Epidermal melanocyte (primary cell): Measurements from ENCODE around the gene CHRNA10.
A peak's percentile ranks its signal among the peaks of the same experiment; 100 is the strongest.
"Not testable (repeated sequence)": the region's sequence is repeated elsewhere in the genome, so short reads cannot be mapped to it uniquely, and the experiment has no call there.

Experiments used
- DNase-seq: peaks from one replicate; pipeline ENCODE4 v3.0.0; 2011; ENCODE audit warnings: low spot score; ENCODE audit not compliant: insufficient read length

The CHRNA10 gene

DNA sequence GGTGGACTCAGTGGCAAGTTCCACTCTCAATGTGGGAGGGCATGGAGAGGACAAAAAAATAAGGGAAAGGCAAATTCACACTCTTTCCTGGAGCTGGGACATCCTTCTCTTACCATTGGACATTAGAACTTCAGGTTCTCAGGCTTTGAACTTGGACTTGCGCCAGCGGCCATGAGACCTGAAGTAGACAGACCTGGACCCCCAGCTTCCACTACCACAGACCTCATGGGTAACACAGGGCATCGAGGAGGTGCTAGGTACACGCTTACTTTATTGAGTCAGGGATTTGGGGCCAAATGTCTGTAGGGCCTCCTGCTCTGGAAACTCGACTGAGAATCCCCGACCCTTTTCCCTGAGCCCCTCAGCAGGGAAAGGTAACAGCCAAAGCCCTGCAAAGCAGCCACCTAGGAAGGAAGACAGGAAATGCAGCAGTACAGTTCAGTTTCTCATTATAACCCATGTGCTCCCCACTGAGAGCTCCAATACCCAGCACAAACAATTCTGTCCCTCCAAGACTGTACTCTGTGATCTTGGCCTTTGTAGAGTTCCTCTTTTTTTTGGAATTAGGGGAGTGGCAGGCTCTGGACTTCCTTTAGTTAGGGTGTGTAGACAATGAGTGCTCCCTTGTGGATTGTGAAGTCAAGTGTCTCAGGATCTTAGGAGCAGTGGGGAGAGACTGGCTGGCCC is 5.7 kb downstream of the CHRNA10 start:
- DNase-seq = no peak

DNA sequence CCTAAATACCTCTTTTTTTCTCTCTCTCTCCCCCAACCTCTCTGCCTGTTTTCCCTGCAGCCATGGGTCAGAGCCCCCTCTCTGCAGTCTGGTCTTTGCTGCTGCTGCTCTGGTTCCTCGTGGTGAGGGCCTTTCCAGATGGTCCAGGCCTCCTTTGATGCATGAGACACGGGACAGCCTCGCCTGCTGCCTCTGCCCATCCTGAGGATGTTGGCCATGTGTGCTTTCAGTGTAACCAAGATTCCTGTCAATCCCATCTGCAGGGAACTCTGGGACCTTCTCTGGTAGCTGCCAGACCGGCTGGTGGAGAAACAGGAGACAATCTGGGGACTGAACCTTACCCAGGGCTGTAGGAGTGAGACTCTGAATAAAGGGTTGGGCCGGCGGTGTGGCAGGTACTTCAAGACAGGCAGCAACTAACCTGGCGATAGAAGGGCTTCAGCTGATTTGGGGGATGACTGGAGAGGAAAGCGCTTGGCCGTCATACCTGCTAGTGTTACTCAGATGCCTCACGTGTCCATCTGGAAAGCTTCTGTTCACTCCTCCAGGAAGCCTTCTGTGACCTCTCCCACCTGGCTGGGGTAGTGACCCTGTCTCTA is 7.1 kb downstream of the CHRNA10 start:
- no peak for DNase-seq

DNA sequence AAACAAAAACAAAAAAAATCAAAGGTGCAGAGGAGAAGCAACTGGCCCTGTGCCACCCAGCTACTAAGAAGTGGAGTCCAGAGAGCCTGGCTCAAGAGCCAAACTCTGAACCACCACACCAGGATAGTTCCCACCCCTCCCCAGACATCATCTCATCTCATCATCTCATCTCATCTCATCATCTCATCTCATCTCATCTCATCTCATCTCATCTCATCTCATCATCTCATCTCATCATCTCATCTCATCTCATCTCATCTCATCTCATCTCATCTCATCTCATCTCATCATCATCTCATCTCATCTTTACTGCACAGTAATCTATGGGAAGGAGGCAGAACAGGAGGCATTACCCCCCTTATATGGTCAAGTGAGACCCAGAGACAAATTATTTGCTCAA is 8.3 kb downstream of the CHRNA10 start:
- DNase-seq = no peak

DNA sequence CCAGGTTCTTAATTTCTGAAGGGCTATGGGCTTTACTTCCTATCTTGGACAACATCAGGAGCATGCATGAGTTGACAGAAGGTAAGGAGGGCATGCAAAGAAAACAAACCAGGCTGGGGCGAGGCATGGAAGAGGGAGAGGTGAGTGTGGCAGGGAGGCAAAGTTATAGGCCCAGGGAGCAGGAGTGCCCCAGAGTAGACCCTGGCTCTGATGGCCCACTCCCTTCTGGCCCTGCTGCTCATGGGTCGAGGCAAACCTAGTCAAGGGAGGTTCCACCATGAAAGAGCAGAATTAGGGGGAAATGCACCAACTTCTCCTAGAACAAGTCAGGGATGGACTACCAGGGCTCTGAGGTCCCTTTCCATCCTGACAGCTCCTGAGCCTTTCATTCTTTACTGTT is 10.2 kb downstream of the CHRNA10 start:
- DNase-seq = no peak

DNA sequence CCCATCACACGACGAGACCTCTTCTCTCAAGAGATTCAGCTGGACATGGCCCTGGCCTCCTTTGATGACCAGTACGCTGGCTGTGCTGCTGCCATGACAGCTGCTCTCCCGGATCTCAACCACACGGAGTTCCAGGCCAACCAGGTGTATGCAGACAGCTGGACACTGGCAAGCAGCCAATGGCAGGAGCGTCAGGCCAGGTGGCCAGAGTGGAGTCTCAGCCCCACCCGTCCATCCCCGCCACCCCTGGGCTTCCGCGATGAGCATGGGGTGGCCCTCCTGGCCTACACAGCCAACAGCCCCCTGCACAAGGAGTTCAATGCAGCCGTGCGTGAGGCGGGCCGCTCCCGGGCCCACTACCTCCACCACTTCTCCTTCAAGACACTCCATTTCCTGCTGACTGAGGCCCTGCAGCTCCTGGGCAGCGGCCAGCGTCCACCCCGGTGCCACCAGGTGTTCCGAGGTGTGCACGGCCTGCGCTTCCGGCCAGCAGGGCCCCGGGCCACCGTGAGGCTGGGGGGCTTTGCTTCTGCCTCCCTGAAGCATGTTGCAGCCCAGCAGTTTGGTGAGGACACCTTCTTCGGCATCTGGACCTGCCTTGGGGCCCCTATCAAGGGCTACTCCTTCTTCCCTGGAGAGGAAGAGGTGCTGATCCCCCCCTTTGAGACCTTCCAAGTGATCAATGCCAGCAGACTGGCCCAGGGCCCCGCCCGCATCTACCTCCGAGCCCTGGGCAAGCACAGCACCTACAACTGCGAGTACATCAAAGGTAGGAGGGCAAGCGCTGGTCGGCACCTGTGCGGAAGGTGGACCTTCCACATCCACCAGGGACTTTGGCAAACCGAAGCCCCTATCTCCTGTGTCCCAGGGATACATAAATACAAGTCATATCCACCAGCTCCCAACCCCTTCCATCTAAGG is 11.3 kb downstream of the CHRNA10 start:
- DNase-seq = no peak

DNA sequence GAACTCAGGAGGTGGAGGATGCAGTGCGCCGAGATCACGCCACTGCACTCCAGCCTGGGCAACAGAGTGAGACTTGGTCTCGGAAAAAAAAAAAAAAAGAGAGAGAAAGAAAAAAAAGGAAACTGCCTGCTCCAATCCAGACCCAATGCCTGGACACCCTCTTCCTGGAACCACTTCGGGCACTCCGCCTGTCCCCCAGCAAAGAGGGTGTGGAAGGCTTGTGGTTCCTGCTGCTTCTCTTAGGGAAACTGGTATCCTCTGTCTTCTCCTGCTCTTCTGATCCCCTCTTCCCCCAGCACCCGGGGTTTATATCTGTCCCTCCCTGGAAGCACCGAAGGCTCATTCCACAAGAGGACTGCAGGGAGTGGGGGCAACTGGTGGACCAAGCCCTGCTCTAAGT is 12.9 kb downstream of the CHRNA10 start:
- no peak for DNase-seq

DNA sequence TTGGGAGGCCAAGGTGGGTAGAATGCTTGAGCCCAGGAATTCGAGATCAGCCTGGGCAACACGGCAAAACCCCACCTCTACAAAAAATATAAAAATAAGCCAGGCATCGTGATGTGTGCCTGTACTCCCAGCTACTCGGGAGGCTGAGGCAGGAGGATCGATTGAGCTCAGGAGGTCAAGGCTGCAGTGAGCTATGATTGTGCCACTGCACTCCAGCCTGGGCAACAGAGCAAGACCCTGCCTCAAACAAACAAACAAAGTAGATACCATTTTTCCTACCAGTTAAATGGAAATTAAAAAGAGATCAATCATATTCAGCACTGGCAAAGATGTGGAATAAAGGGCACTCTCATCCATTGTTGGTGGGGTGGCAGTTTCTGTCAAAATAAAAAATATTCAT is 13.9 kb downstream of the CHRNA10 start:
- not testable (repeated sequence) for DNase-seq

DNA sequence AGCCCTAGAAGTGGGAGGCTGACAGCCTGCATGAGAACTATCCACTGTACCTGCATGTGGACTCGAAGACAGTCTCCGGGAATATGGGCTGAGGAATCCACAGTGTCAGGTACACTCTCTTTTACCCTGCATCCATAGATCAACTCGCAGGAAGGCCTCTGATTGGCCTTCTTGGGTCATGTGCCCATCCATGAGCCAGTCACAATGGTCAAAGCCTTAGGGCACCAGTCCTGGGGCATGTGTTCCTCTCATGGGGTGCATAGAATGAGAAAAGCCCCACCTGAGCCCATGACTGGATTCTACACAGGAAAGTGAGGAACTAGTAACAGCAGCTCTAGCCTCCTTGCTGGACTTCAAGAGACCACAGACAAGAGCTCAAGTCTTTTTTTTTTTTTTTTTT is 15.6 kb downstream of the CHRNA10 start:
- no peak for DNase-seq

DNA sequence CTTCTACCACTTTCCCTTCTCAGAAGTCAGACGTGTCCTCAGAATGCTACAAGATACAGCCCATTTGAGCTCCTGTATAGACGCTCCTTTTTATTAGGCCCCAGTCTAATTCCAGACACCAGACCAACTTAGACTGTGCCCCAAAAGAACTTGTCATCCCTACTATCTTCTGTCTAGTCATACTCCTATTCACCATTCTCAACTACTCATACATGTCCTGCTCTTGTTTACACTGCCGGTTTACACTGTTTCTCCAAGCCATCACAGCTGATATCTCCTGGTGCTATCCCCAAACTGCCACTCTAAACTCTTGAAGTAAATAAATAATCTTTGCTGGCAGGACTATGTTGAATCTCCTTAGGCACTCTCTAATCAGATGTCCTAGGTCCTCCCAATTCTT is 18.7 kb downstream of the CHRNA10 start:
- not testable (repeated sequence) for DNase-seq

DNA sequence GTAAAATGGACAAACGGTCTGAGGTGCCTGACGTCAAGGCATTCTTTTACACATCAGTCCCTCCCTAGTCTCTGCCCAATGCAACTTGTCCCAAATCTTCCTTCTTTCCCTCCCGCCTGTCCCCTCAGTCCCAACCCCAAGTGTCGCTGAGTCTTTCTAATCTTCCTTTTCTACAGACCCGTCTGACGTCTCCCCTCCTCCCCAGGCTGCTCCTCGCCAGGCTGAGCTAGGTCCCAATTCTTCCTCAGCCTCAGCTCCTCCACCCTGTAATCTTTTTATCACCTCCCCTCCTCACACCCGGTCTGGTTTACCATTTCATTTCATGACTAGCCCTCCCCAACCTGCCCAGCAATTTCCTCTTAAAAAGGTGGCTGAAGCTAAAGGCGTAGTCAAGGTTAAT is 21.8 kb downstream of the CHRNA10 start:
- not testable (repeated sequence) for DNase-seq

DNA sequence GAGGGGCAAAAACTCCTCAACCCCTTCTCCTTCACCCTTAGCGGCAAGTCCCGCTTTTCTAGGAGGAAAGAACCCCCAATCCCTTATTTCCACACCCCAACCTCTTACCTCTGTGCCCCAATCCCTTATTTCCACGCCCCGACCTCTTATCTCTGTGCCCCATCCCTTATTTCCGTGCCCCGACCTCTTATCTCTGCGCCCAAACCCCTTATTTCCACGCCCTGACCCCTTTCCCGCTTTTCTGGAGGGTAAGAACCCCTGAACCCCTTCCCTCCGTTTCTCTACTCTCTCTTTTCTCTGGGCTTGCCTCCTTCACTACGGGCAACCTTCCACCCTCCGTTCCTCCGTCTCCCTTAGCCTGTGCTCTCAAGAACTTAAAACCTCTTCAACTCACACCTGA is 22.3 kb downstream of the CHRNA10 start:
- not testable (repeated sequence) for DNase-seq

DNA sequence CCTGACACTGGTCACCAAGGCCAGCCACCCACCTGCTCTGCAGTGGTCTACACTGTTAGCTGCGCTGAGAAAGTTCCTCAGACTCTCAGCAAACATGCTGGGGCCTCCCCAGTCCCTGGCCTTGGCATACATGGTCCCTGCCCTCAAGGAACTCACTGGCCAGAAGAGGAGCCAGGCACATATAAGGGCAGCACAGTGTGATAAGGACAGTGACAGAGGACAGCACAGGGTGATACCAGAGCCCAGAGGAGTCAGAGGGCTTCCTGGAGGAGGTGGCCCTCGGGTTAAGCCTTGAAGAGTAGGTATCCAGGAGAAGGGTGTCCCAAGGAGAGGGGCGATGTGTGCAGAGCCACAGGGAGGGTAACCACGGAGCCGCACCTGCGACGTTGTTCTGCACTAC is 25.6 kb downstream of the CHRNA10 start:
- DNase-seq = no peak

DNA sequence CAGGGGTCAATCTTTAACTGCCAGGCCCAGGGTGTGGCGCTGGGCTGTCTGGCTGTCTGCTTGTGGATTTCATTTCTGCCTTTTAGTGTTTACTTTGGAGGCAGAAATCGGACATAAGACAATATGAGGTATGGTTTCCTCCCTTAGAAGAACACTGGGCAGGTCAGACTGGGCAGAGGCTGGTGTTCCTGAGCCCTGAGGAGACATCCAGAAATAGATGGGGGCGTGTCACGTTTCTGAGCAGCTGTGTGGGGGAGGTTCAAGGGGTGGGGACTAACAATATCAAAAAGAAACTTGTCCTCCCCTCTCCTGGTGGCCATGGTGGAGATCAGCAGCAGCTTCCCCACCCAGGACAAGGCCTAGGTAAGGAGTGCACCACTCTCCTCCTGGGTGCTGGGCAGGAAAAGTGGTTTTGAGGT is 26.4 kb downstream of the CHRNA10 start, which contains the start of gene ART1:
TSS of gene ART1 (plus strand) at position 312 of the 419 bp plus-strand sequence. CDS start 14,086 bp downstream, outside the sequence.
- DNase-seq = no peak

DNA sequence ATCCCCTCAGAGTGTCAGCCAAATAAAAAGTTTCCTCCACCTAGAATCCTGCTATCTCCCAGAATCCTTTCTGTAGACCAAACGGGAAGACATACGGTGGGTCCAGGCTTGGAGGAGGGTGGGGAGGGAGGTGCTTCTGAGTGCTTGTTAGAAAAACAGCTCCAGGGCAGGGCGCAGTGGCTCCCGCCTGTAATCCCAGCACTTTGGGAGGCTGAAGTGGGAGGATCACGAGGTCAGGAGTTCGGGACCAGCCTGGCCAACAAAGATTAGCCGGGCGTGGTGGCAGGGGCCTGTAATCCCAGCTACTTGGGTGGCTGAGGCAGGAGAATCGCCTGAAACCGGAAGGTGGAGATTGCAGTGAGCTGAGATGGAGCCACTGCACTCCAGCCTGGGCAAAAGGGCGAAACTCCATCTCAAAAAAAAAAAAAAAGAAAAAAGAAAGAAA is 28.1 kb downstream of the CHRNA10 start:
- not testable (repeated sequence) for DNase-seq

DNA sequence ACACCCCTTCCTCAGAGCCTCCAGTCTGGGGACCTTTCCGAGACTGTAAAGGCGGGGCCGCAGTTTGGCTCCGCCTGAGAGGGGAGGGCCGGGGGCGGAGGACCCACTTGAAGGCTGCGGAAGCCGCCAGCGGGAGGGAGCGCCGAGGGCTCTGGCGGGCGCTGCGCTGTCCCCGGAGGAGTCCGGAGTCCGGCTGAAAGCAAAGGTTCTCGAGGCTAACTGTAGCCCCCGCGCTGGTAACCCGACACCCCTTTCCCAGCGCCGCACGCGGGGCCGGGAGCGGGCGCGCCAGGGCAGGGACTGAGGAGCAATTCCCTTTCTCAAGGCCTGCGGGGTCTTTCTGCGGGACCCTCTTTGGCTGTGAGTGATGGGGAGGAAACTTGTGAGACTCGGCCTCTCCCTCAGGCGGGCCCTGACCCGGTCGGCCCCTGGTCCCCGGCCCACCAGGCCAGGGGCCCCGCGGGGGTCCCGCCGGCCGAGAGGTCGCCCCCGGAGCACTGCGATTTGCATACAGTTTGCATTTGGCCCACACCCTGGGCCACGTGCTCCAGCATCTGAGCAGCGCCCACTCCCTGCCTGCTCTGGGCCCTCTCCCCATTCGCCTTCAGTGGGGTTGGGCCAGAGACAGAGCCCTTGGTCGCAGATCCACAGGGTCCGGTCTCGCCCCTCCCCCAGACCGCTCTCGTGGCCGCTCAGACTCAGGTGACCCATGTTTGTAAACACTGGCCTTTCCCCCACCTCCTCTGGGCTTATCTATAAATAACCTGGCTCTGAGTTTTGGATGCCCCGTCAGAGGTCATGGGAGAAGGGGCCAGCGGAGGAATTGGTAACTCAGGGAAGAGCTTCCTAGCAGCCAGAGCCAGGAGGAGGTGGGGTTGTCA is 28.9 kb downstream of the CHRNA10 start:
- peak; percentile 77 for DNase-seq

DNA sequence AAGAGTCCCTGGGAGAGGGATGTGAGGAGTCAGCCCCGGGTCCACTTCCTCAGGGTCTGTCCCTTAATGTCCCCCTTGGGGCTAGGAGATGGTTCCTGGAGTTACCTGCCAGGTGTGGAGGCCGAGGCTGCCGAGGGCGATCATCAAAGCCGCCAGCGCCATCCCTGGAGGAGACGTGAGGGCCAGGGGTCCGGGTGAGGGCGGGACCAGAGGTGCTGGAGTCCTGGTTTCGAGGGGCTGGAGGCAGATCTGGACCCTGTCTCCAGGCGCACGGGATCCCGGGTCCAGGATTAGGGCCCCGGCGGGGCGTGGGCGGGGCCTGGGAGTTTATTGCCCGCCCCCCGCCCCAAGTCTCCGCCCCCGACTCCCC is 29.5 kb downstream of the CHRNA10 start, which contains the start of gene ART5:
TSS of gene ART5 (minus strand) at position 292 of the 370 bp plus-strand sequence. CDS start at position 162, 130 bp downstream.
- no peak for DNase-seq

DNA sequence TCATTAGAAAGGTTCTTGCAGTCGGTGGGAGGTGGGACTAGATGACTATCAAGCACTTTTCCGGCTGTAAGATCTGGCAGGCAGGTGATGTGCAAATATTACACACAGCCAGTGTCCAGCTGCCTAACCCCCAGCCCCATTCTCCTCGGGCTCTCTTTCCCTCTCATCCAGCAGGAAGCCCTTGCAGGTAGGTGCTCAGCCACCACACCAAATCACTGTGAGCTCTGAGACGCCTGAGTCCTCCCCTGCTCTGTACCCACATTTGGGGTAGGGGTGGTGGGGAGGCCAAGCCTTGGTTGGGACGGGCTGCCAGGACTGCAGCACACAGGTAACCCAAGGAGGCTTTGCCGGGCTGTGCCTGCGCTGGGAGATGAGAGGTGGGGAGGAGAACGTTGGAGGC is 30.0 kb downstream of the CHRNA10 start:
- DNase-seq = no peak

DNA sequence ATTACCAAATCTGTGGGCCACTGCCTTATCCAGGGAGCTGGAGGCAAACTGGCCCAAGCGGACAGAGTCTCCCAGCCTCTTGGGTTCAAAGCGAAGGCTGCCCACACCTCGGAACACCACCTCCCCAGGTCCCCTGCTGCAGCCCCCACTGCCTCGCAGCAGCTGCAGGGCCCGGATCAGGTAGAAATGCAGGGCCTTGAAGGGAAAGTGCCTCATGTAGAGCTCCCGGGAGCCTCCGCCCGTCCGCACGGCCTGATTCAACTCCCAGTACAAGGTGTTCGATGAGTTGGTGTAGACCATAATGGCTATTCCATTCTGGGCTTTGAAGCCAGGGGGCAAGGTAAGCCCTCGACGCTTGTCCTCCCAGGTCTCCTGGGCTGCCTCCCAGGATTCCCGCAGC is 31.3 kb downstream of the CHRNA10 start:
- DNase-seq = no peak

DNA sequence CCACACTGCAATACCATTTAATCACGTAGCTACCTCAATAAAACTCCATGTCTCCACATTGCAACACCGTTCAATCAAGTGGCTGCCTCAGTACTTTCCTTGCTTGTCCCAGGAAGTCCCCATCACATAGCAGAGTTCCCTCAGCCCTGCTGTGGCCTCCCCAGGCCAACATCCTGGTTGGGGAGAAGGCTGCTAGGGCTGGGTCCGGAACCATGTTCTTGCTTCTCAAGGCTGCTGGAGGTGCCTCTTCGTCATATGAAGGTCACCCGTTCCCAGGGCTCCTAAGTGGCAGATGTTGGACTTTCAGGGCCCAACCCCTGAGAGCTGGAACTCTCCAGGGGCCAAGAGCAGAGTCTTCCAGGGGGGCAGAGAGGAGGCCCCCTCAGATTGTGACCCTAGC is 32.7 kb downstream of the CHRNA10 start:
- DNase-seq = no peak

DNA sequence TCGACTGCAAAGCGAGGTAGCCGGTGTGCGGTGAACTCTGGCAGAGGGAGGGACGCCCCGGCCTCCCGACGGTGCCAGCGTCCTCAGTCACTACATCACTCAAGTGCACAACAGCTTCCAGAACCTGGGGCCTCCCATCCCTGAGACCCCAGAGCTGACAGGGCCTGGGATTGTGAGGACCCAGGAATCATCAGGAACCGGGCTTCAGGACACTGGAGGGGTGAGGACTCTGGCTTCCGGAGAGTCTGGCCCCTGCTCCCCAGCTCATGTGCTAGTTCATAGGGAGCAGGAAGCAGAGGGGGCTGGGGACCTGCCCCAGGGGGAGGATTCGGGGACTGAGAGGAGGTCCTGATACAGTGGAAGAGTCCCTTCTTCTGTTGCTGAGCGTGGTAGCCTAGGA is 34.0 kb downstream of the CHRNA10 start:
- no peak for DNase-seq
